ENCODE data around the gene CHP1. TPM values are rescaled to one million over a fixed set of nuclear protein-coding genes. Genes with fewer than 3 reads are reported as not detected.

Gene CHP1
- total and polyA plus RNA-seq, 9 of the 15 experiments (the other 6 are each of a cell fraction or from before 2014, with no cell fraction given), result 31.7 to 83.4 (median 67.6) TPM

GRCh38 chr15:41256577-41257038 is 25.5 kb downstream of the CHP1 start (continued):
- TF ChIP-seq MYC (IDR thresholded peaks at IDR 0.05; ENCODE audit: low read depth, low read length), result no peak
- no peak for TF ChIP-seq MYC (CRISPR knock-in tag; IDR thresholded peaks at IDR 0.05; ENCODE audit: borderline replicate concordance, low read depth)
- no peak for TF ChIP-seq ZNF644 (tag; IDR thresholded peaks at IDR 0.05; ENCODE audit: low read depth)
- no peak for TF ChIP-seq TAL1 (IDR thresholded peaks at IDR 0.05)
- TF ChIP-seq TSC22D4 (tag; IDR thresholded peaks at IDR 0.05), result no peak
- TF ChIP-seq MEF2D (tag; conservative IDR thresholded peaks at IDR 0.05; ENCODE audit: low read depth), result no peak
- TF ChIP-seq TRIM24 (IDR thresholded peaks at IDR 0.05), result no peak
- no peak for TF ChIP-seq POLR2B (IDR thresholded peaks at IDR 0.05; ENCODE audit: low read depth, partially characterized antibody)

- H3K9ac ChIP-seq (ENCODE audit: insufficient read depth in 1 of 2, low read depth in 2 of 2, low read length in 2 of 2), result no peak overlapping the region
- FAIRE-seq, result peak; percentile 67
- H3K4me1 ChIP-seq (replicated peaks in 1 of 2; ENCODE audit: control insufficient read depth in 2 of 2, insufficient read depth in 2 of 2, low read length in 2 of 2), result peaks cover 4 to 10% of the 10 kb centered on the region in 2 experiments; a peak in 4 of 5 replicates
- ChIA-PET CTCF (ENCODE audit: low intra/inter-chr PET ratio) (no interaction called here), POLR2A (interaction anchor here (0.5 to 1.6 kb wide), 4 partner anchors 24 to 301 kb away, joined by 3 to 4 read pairs (median 4); partner anchors contain the start of gene CHP1)
- no peak overlapping the region for H3K4me3 ChIP-seq
- peak; percentile 91 for ATAC-seq
- peak in 2 of 4 experiments; percentile 14 to 32 for DNase-seq (ENCODE audit: extremely low read depth in 1 of 4, low spot score in 3 of 4)
- no peaks in the 10 kb centered on the region for H4K20me1 ChIP-seq (replicated peaks; ENCODE audit: control insufficient read depth, insufficient read depth, low read length)
- H3K79me2 ChIP-seq (ENCODE audit: control insufficient read depth, insufficient read depth, low read length), result no peaks in the 10 kb centered on the region
- no TSS peak for BruUV-seq (replicated peaks)
- intact Hi-C loops (cut with micrococcal nuclease) (no loop called here), in situ Hi-C loops (cut with MboI) (no loop called here)
- H3K4me2 ChIP-seq (ENCODE audit: insufficient read depth, low read length), result no peak overlapping the region
- no peaks in the 10 kb centered on the region for H3K9me1 ChIP-seq (ENCODE audit: control insufficient read depth, insufficient read depth, low read length)
- TF ChIP-seq NFE2 (IDR thresholded peaks at IDR 0.05; ENCODE audit: low read depth) (peak; percentile 30; the same call in 1 of the 2 replicates), ZNF592 (IDR thresholded peaks at IDR 0.05) (no peak), PKNOX1 (IDR thresholded peaks at IDR 0.05) (peak; percentile 26; the same call in 1 of the 2 replicates), SPI1 (IDR thresholded peaks at IDR 0.05; ENCODE audit: borderline replicate concordance, low read depth, low read length) (peak; percentile 95)
- H2AFZ ChIP-seq (ENCODE audit: low read depth, low read length), result no peak overlapping the region
- peaks cover 55% of the 10 kb centered on the region for H3K36me3 ChIP-seq (ENCODE audit: control insufficient read depth, insufficient read depth, low read length)
- 22% methylated on average over 3 of the region's 3 CpGs for WGBS (ENCODE audit: insufficient coverage, low coverage, missing lambda C conversion rate)
- no peaks in the 10 kb centered on the region for H3K9me3 ChIP-seq (replicated peaks; ENCODE audit: control insufficient read depth, insufficient read depth, low read depth, low read length)
- no peak overlapping the region; the same call in 2 of the 3 replicates for H3K27ac ChIP-seq (ENCODE audit: extremely low read depth, low read depth, low read length)
- no peaks in the 10 kb centered on the region for H3K27me3 ChIP-seq (ENCODE audit: control insufficient read depth in 2 of 2, insufficient read depth in 2 of 2, low read length in 2 of 2)
Observed at GRCh38 chr15:41258750-41259471, 27.8 kb downstream of the CHP1 start.

Measured in K562 (cell line).